Adipocyte (in vitro differentiated cells): ENCODE measurements around the gene COL1A2.

Source experiments
- DNase-seq: peaks from one replicate; pipeline ENCODE4 v3.0.0-alpha.2; 2015; ENCODE audit warnings: low read depth
- H3K27me3 ChIP-seq: replicated peaks from 2 replicates; pipeline ENCODE4 v1.7.0; 2013; ENCODE audit warnings: mild to moderate bottlenecking, low read length, moderate library complexity; ENCODE audit not compliant: control insufficient read depth, insufficient read depth
- H3K36me3 ChIP-seq: 2 replicates; pipeline ENCODE4 v1.7.0; 2013; ENCODE audit warnings: low read length, mild to moderate bottlenecking, moderate library complexity; ENCODE audit not compliant: control insufficient read depth, insufficient read depth, severe bottlenecking
- H3K4me1 ChIP-seq: 2 replicates; pipeline ENCODE4 v1.7.0; 2013; ENCODE audit warnings: mild to moderate bottlenecking, low read length, moderate library complexity; ENCODE audit not compliant: control insufficient read depth, insufficient read depth
- H3K4me3 ChIP-seq: 2 replicates; pipeline ENCODE4 v1.7.0; 2013; ENCODE audit warnings: mild to moderate bottlenecking, low read length, moderate library complexity
- H3K9ac ChIP-seq: 2 replicates; pipeline ENCODE4 v1.7.0; 2013; ENCODE audit warnings: mild to moderate bottlenecking, low read length, moderate library complexity
- H3K9me3 ChIP-seq: 2 replicates; pipeline ENCODE4 v1.7.0; 2013; ENCODE audit warnings: mild to moderate bottlenecking, low read length, moderate library complexity; ENCODE audit not compliant: control insufficient read depth

Gene COL1A2

DNA sequence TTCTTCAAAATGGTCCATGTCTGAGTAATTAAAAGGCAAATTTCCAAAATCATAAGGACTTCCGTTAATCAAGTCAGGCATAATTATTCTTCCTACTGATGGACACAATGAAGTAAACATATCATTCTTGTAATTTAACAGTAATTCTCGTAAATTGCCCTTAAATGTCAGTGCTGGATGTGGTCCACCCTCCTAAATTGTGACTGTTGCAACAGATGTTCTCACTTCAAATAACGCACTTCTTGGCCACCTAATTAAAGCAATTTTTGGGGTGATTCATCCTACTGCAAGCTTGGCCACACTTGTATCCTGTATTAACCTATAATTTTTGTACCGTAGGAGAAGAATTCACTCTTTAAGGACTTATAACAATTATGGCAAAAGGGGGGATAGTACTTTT is 1.9 kb downstream of the COL1A2 start:
- Histone ChIP-seq H3K4me3 (peak overlapping the region; percentile 88), H3K36me3 (peaks cover 60% of the 10 kb centered on the region), H3K9ac (peak overlapping the region; percentile 97), H3K27me3 (no peaks in the 10 kb centered on the region), H3K9me3 (no peaks in the 10 kb centered on the region), H3K4me1 (peaks cover 29% of the 10 kb centered on the region)
- DNase-seq: peak; percentile 63

DNA sequence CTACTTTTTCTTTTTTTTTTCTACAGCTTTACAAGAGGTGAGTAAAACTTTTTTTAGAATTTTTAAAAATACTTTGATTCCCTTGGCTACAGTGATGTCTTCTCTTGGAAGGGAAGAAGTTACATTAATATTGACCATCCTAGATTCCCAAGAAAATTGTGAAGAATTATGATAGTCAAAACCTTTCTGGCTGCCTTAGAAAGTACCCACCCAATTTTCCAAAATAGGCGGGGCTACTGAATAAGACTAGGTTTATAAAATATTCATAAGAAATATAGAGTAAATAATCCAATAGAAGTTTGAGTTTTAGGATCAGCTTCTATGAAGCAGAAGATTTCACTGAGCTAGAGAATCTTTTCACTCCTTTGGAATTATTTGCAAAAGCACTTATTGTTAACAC is 3.0 kb downstream of the COL1A2 start:
- H3K4me1 ChIP-seq: peaks cover 31% of the 10 kb centered on the region
- H3K27me3 ChIP-seq: no peaks in the 10 kb centered on the region
- peak overlapping the region; percentile 88 for H3K4me3 ChIP-seq
- peak overlapping the region; percentile 97 for H3K9ac ChIP-seq
- H3K9me3 ChIP-seq: no peaks in the 10 kb centered on the region
- peak; percentile 62 for DNase-seq
- H3K36me3 ChIP-seq: peaks cover 71% of the 10 kb centered on the region

DNA sequence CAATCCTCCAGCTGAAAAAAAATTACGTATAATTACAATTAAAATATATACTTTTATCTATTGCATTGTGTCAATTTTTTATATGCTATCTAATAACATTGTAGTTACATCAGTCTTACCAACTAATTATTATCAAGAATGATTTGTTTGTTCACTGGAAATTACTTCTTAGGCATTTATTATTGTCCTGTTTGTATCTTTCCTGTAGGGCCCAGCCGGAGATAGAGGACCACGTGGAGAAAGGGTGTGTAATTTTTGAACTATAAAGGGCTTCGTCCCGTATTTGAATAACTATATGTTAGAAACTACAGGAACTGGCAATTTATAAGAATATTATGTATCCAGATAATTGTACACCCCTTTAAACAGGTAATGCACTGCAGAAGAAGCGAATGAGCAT is 4.1 kb downstream of the COL1A2 start:
- Histone ChIP-seq H3K4me1 (peaks cover 32% of the 10 kb centered on the region), H3K36me3 (peaks cover 82% of the 10 kb centered on the region), H3K9ac (peak overlapping the region; percentile 97), H3K9me3 (no peaks in the 10 kb centered on the region), H3K4me3 (peak overlapping the region; percentile 88), H3K27me3 (no peaks in the 10 kb centered on the region)
- DNase-seq: peak; percentile 16

DNA sequence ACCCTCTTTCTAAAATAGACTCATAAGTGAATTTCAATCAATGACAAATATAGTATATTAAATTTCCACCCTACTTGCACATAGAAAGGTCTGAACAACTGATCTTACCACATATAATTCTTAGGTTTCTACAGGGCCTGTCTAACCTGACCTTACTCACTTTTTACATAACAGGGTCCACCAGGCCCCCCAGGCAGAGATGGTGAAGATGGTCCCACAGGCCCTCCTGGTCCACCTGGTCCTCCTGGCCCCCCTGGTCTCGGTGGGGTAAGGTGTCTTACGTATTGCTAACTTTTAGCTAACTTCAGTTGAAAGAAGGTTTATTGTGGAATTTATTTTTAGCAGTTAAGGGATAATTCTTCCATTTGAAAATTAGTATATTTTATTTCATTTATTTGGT is 5.3 kb downstream of the COL1A2 start:
- peaks cover 94% of the 10 kb centered on the region for H3K36me3 ChIP-seq
- H3K27me3 ChIP-seq: no peaks in the 10 kb centered on the region

DNA sequence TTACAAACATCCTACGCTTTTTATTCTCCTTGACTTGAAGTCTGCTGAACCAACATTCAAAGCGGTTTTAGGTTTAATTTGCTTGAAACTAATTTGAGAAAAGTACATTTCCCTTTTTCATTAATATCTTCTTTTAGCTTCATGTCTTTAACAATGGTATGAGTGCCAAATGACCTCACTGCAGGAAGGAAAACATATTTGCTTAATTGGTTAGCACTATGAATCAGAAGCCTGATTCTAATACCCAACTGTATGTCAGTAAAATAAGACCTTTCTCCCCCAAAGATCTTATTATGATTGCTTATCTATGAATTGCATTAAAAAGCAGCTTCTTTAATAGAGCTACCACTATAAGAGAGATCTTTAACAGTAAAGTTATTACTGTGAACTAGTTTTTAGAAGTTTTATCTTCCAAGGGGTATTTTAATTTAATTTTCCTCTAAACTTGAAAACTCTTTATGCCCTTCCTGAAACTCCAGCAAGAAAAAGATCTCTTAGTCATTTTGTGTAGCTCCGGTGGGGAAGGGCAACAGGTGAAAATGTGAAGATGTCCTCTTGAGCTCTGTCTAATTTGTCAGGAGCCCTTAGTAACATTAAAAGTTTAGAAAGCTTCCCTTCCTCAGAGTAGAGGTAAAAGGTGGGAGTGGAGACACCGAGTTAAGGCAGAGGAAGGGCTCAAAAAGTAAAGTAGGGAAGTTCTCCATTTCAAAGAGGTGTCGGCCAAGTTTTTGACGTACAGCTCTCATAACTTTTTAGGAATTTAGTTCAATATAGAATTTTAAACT is 6.1 kb downstream of the COL1A2 start:
- H3K4me3 ChIP-seq: peak overlapping the region; percentile 88
- no peaks in the 10 kb centered on the region for H3K9me3 ChIP-seq
- H3K4me1 ChIP-seq: peaks cover 51% of the 10 kb centered on the region
- H3K9ac ChIP-seq: peak overlapping the region; percentile 97
- peak; percentile 37 for DNase-seq
- H3K27me3 ChIP-seq: no peaks in the 10 kb centered on the region
- H3K36me3 ChIP-seq: peaks cover 100% of the 10 kb centered on the region

More for the DNA sequence above, 5.3 kb downstream of the COL1A2 start:
- H3K4me1 ChIP-seq: peaks cover 43% of the 10 kb centered on the region
- peak overlapping the region; percentile 88 for H3K4me3 ChIP-seq
- peak; percentile 44 for DNase-seq
- no peaks in the 10 kb centered on the region for H3K9me3 ChIP-seq
- peak overlapping the region; percentile 97 for H3K9ac ChIP-seq

DNA sequence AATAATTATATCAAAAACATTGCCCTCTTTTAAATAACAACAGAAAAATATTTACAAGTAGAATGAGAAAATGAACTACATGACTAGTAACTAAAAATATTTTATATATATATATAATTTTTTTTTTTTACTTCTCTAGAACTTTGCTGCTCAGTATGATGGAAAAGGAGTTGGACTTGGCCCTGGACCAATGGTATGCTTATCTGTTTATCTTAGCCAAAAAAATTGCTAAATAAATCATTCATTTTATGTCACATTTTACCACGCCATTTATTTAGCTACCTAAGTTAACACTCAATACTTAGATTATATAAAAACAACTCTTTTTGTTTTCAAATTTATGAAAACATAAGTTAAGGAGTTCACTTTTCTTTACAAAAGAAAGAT is 6.7 kb downstream of the COL1A2 start:
- Histone ChIP-seq H3K4me1 (peaks cover 55% of the 10 kb centered on the region), H3K9me3 (no peaks in the 10 kb centered on the region), H3K27me3 (no peaks in the 10 kb centered on the region), H3K4me3 (peak overlapping the region; percentile 88), H3K36me3 (peaks cover 100% of the 10 kb centered on the region), H3K9ac (peak overlapping the region; percentile 97)
- DNase-seq: no peak

DNA sequence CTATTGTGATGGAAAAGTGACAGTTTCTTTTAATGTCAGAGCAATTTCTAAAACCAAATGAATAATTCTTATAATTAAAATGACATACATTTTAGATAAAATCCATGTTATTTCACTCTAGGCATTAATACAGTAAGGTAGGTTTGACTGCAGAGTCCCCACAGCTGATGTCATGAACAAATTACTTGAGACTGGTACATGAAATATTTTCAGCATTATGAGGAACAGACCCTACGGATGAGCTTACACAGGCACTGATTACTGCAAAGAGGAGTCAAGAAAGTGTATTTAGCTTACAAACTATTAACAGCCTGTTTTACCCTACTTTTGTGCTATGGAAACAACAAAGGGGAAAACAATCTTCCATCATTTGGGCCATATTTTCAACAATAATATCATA is 8.9 kb downstream of the COL1A2 start:
- H3K4me1 ChIP-seq: peaks cover 77% of the 10 kb centered on the region
- H3K27me3 ChIP-seq: no peaks in the 10 kb centered on the region
- no peak for DNase-seq
- peak overlapping the region; percentile 88 for H3K4me3 ChIP-seq
- H3K9ac ChIP-seq: peak overlapping the region; percentile 97
- H3K36me3 ChIP-seq: peaks cover 100% of the 10 kb centered on the region
- H3K9me3 ChIP-seq: no peaks in the 10 kb centered on the region

DNA sequence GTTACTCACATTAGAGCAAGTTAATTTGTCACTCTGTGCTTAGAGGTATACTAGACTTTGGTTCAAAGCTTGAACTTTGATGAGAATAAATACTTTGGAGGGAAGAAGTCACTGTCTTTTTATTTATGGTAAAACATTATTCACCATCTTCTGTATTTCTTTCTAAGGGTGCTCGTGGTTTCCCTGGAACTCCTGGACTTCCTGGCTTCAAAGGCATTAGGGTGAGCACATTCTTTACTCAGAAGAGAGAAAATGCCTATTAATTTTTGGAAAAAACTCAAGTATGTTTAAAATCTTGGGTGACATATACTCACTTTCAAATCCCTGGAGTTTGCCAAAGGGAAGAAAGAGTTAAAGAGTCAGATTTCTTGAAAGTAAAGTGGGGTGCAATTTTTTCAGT is 10.8 kb downstream of the COL1A2 start:
- DNase-seq: no peak
- H3K4me1 ChIP-seq: peaks cover 90% of the 10 kb centered on the region
- peak overlapping the region; percentile 88 for H3K4me3 ChIP-seq
- no peaks in the 10 kb centered on the region for H3K9me3 ChIP-seq
- H3K36me3 ChIP-seq: peaks cover 100% of the 10 kb centered on the region
- H3K27me3 ChIP-seq: no peaks in the 10 kb centered on the region
- peak overlapping the region; percentile 97 for H3K9ac ChIP-seq

DNA sequence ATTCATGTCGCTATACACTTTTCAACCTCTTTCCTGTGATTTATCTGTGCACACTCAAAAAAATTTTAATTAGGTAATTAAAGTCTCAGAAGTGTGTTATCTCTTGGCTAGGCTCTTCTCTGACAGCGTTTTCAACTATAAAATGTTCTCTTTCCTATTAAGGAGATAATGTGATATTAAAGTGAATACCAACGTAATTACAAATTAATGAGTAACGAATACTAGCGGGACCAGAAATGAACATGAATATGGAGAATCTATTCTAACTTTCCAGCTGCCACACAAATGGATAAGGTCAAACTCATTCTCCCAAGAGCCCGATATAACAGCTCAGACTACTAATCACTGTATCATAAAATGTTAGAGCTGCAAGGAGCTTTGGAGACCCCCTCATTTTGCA is 12.0 kb downstream of the COL1A2 start:
- peaks cover 100% of the 10 kb centered on the region for H3K36me3 ChIP-seq
- H3K9ac ChIP-seq: peak overlapping the region; percentile 97
- peak overlapping the region; percentile 52 for H3K4me3 ChIP-seq
- peaks cover 99% of the 10 kb centered on the region for H3K4me1 ChIP-seq
- H3K9me3 ChIP-seq: no peaks in the 10 kb centered on the region
- no peaks in the 10 kb centered on the region for H3K27me3 ChIP-seq
- DNase-seq: no peak

DNA sequence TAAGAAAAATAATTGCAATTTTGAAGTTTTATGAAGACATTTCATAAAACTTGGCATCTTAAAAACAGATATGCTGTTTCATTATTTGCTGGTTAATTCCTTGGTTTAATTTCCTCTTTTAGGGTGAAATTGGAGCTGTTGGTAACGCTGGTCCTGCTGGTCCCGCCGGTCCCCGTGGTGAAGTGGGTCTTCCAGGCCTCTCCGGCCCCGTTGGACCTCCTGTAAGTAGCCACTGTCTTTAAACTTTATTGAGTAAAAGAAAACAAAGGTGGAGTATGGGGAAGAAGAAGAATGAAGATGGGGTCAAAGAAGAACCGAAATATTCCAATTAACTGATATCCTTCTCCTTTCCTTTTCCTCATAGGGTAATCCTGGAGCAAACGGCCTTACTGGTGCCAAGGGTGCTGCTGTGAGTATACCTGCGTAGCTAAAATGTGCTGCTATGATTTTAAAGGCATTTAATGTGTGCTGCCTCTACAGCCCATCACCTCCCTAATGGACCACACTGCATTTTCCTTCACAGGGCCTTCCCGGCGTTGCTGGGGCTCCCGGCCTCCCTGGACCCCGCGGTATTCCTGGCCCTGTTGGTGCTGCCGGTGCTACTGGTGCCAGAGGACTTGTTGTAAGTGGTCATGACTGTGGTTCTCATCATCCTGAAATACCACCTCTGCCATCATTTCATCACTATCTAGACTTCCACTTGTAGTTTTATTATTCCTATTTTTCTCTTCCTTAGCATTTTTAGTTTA is 14.7 kb downstream of the COL1A2 start:
- peaks cover 100% of the 10 kb centered on the region for H3K36me3 ChIP-seq
- no peaks in the 10 kb centered on the region for H3K27me3 ChIP-seq
- no peaks in the 10 kb centered on the region for H3K9me3 ChIP-seq
- peak overlapping the region; percentile 37 for H3K4me3 ChIP-seq
- H3K4me1 ChIP-seq: peaks cover 99% of the 10 kb centered on the region
- no peak for DNase-seq
- H3K9ac ChIP-seq: peak overlapping the region; percentile 97

DNA sequence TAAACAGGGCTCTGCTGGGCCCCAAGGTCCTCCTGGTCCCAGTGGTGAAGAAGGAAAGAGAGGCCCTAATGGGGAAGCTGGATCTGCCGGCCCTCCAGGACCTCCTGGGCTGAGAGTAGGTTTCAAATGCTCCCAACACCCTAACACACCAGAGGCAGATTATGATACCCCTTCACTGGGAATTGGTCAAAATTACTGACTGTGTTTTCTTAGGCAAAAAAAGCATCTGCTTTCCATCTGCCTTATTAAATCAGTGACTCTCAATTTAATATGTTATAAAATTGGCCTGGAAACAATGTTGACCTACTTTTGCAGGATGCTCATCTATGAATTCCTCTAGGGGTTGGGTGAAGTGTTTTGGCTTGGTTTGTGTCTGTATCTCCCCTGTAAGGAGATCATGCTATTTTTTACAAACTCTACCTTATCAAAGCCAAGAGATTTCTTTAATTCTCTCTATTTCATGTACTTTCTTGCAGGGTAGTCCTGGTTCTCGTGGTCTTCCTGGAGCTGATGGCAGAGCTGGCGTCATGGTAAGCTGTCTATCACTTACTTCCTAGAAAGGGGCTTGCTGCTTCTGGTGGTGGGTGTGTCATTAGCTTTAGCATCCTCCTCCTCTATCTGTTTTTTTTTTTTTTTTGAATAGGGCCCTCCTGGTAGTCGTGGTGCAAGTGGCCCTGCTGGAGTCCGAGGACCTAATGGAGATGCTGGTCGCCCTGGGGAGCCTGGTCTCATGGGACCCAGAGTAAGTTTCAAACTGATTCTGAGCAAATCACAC is 15.9 kb downstream of the COL1A2 start:
- H3K4me3 ChIP-seq: peak overlapping the region; percentile 33
- DNase-seq: no peak
- H3K36me3 ChIP-seq: peaks cover 100% of the 10 kb centered on the region
- no peaks in the 10 kb centered on the region for H3K9me3 ChIP-seq
- no peaks in the 10 kb centered on the region for H3K27me3 ChIP-seq
- peaks cover 99% of the 10 kb centered on the region for H3K4me1 ChIP-seq
- peak overlapping the region; percentile 97 for H3K9ac ChIP-seq
